ENCODE results near the gene FAT1.

The FAT1 gene

GRCh38 chr4:186557061-186557460, 166.6 kb downstream of the FAT1 start:
- DNase-seq: no peak

- DNase-seq: no peak
These were observed 168.5 kb downstream of the FAT1 start, which contains the start of gene MTNR1A for GRCh38 chr4:186554914-186555827. Gene MTNR1A (minus strand): TSS chr4:186555567. CDS start chr4:186555365, 202 bp downstream.

- DNase-seq: no peak
These were observed 169.1 kb downstream of the FAT1 start for GRCh38 chr4:186554539-186554913.

- no peak for DNase-seq
These were observed 169.9 kb downstream of the FAT1 start for GRCh38 chr4:186553717-186554116.

GRCh38 chr4:186551849-186552248, 171.8 kb downstream of the FAT1 start:
- no peak for DNase-seq

GRCh38 chr4:186545436-186545835, 178.2 kb downstream of the FAT1 start:
- no peak for DNase-seq

- DNase-seq: no peak
These were observed 180.4 kb downstream of the FAT1 start for GRCh38 chr4:186543206-186543605.

- DNase-seq: no peak
These were observed 181.9 kb downstream of the FAT1 start for GRCh38 chr4:186541801-186542200.

GRCh38 chr4:186537843-186538521, 185.7 kb downstream of the FAT1 start:
- no peak for DNase-seq
